Limb (tissue), 2 donors: ENCODE results near the gene PARP1.

Source experiments
- DNase-seq, 2 donors: peaks; one replicate each; pipeline ENCODE4 v3.0.0-alpha.2; 2016; ENCODE audit errors: extremely low spot score in 2 of 2

Gene PARP1

GRCh38 chr1:226407199-226407496 lies 745 bp downstream of the PARP1 start:
- DNase-seq: no peak

GRCh38 chr1:226406401-226406881 lies 1.5 kb downstream of the PARP1 start:
- no peak for DNase-seq

DNA sequence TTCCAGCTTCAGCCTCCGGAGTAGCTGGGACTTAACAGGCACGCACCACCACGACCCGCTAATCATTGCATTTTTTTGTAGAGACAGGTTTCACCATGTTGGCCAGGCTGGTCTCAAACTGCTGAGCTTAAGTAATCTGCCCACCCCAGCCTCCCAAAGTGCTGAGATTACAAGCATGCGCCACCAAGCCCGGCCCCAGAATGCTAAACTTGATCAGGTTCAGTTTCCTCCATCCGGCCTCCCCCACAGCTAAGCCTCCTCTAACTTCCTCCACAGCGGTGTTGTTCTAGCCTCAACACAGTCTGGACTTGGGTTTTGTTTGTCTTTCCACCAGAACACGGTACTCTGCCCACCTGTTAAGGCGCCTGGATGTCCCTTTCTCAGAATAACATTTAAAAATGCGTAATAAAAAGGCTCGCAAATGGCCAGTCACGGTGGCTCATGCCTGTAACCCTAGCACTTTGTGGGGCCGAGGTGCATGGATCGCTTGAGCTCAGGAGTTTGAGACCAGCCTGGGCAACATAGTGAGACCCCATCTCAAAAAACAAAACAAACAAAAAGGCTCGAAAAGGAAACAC lies 2.4 kb downstream of the PARP1 start:
- no peak for DNase-seq

GRCh38 chr1:226404904-226405222 lies 3.0 kb downstream of the PARP1 start:
- no peak for DNase-seq

DNA sequence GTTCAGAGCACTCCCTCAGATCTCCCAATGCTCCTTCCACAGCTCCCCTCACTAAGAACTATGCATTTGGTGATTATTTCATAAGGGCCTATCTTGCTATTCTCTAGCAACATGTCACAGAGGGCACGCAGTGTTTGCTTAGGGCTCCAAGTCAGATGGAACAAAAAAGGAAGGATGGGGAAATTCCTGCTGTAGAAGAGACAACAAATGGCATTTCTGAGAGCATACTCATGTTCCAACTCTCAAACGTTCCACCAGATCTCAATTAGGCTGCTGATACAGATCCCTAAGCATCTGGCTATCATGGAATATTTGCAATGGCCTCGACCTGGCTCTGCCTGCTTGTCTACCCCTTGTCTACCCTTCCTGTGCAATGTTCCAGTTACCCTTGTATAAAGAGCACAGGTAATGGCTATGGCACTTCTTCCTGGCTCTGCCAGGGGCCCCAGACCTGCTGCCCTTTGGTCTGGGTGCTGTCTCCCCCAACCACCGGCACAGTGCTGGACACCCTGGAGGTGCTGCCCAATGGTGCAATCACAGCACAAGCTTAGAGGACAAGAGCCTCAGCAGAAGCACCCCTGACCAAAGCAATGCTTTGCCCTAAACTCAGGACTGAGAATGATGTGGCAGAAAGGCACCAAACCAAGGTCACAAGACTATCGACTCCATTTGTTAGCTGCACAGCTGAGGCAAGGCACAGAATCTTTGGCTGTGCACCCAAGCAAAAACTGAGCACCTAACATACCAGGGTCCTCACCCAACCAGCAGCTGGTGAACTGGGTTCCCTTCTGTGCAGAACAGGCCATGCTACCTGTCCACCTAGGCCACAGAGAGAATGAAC lies 3.6 kb downstream of the PARP1 start:
- no peak for DNase-seq

DNA sequence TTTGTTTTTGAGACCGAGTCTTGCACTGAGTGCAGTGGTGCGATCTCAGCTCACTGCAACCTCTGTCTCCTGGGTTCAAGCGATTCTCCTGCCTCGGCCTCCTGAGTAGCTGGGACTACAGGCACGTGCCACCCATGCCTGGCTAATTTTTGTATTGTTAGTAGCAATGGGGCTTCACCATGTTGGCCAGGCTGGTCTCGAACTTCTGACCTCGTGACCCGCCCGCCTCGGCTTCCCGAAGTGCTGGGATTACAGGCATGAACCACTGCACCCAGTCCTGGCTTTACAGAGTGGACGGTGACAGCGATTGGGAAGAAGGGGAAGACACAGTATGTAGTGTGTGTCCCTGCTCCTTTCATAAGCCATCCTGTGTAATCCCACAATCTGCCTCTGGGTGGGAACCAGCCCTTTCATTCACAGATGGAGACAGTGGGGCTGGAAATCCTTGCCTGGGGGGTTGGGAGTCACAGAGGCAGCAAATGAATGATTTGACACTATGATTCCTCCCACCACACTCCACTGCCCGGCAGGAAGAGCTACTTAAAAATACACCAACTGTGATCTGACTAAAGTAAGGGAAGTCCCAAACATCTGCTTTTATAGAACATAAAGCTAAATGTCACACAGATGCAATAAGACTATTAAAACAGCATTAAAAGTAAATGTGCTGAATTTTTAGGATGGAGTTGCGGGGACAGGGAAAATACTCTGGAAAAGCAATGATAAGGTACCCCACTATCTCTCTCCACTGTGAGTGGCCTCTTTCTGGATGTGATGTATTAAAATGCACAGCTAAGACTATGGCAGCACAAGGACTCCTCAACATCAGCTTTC lies 4.5 kb downstream of the PARP1 start:
- DNase-seq: peak in 1 of 2 donors; percentile 40

DNA sequence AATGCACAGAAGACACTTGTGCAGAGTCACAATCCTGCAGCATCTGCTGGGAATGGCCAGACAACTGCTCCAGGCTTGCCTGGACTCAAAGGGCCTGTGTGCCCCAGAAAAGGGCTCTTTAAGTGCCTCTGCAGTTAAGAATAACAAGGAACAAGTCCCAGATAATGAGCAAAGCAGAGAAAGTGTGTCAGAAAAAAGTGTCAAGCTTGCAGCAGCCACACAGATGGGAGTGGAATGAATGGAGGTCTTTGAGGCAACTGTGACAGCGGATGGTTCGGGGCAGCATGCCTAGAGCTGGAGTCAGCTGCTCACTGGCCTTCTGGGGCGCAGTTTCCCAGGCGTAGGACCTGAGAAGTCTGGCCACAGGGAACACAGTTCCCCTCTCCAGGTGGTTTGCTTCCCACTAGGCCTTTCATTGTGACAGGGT lies 5.1 kb downstream of the PARP1 start:
- no peak for DNase-seq

- no peak for DNase-seq
These were observed 6.3 kb downstream of the PARP1 start for GRCh38 chr1:226401355-226402303.

DNA sequence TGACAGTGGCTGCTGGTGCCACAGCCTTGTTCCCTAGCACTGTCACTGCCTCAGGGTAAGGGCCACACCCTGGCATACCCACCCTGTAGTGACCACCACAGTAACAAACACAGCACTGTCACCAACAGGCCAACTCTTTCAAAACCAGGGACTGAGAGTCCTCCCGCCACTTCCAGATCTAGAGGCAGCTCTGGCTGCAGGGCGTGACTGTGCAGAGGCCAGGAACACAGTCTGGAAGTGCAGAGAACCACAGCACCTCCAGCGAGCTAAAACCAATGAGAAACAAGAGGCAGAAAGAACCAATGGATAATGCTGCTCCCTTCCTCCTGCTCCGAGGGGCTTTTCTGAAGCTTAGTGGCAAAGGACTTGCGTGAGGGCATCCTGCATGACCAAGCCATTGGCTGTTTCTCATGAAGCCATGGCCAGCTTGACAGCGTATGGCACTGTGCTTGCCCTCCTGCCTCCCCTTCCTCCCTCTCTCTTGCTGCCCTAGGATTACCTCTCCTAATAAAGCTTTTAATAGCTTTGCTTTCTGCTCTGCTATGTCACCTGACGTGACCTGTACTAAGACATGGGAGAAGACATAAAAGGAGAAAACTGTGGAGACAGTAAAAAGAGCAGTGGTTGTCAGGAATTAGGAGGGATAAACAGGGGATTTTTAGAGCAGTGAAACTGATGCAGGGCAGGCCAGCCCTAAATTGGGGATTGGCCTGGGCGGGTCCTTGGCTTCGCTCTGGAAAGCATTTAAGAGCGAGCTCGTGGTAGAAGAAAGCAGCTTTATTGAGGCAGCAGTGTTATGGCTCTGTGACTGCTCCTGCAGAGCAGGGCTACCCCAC lies 7.2 kb downstream of the PARP1 start:
- DNase-seq: no peak

DNA sequence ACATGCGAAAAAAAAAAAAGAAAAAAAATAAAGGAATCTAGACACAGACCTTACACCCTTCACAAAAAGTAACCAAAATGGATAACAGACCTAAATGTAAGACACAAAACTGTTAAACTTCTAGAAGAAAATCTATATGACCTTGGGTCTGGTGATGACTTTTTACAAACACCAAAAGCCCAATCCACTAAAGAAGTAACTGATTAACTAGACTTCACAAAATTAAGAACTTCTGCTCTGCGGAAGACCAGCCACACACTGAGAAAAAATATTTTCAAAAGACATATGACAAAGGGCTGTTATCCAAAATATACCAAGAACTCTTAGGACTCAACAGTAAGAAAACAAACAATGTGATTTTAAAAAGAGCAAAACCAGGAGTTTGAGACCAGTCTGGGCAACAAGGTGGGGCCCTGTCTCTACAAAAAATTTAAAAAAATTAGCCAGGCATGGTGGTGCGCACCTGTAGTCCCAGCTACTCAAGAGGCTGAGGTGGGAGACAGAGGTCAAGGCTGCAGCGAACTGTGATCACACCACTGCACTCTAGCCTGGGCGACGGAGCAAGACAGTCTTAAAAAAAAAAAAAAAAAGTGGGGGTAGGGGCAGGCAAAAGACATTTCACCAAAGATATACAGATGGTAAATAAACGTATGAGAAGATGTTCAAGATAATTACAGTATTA lies 9.8 kb downstream of the PARP1 start:
- DNase-seq: no peak

DNA sequence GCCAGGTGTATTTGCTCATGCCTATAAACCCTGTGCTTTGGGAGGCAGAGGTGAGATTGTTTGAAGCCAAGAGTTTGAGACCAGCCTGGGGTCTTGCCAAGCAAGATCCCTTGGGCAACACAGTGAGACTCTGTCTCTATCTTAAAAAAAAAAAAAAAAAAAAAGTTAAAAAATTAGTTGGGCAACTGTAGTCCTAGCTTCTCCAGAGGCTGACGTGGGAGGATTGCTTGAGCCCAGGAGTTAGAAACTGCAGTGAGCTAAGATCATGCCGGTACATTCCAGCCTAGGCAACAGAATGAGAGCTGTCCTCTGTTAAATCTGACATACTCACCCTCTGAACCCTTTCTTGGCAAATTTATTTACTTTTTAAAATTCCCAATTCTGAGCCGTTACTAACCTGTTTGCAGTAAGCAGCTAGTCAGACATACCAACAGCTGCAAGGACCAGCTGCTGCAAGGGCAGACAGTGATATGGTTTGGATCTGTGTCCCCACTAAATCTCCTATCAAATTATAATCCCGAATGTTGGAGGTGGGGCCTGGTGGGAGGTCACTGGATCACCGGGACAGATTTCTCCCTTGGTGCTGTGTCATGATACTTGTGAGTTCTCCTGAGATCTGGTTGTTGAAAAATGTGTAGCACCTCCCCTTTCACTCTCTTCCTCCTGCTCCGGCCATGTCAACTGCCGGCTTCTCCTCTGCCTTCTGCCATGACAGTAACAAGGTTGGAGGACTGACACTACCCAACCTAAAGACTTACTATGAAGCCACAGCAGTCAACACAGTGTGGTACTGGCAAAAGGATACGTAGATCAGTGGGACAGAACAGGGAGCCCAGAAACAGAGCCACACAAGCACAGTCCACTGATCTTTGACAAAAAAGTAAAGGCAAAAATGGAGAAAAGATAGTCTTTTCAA lies 10.6 kb downstream of the PARP1 start:
- DNase-seq: peak in 1 of 2 donors; percentile 18

GRCh38 chr1:226395753-226396152 lies 12.1 kb downstream of the PARP1 start:
- DNase-seq: no peak

DNA sequence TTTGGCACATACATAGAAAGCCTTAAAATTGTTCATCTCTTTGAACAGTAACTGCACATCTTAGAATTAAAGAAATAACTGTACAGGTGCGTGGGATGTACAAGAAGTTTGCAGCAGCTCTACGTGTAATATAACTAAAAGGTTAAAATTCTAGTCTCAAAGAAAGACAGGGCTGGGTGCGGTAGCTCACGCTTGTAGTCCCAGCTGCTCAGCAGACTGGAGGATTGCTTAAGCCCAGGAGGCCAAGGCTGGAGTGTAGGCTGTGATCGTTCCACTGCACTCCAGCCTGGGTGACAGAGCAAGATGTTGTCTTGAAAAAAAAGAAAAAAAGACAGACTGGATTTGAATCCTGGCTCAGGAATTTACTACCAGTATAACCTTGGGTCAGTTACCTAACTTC lies 13.4 kb downstream of the PARP1 start:
- no peak for DNase-seq

- DNase-seq: no peak
These were observed 17.2 kb downstream of the PARP1 start for GRCh38 chr1:226390681-226391080.

DNA sequence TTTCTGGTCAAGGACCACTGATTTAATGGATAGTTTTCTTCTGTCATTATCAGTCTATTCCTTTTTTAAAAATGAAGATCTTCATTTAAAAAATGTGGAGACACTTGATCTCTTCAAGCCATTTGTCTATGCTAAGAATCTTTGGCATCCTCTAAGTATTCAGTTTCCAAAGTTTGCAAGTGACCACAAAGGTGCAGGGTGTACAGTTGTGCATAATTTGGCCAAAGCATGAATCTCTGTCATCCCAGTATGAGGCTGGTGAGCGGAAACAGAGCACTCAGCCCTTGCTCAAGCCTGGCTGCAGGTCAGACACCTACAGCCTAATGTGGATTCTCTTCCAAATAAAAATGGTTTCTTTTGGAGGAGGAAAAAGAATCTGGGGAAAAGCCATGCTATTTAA lies 19.8 kb downstream of the PARP1 start:
- DNase-seq: no peak

- no peak for DNase-seq
These were observed 23.2 kb downstream of the PARP1 start for GRCh38 chr1:226384717-226385116.

GRCh38 chr1:226384040-226384439 lies 23.9 kb downstream of the PARP1 start:
- no peak for DNase-seq

DNA sequence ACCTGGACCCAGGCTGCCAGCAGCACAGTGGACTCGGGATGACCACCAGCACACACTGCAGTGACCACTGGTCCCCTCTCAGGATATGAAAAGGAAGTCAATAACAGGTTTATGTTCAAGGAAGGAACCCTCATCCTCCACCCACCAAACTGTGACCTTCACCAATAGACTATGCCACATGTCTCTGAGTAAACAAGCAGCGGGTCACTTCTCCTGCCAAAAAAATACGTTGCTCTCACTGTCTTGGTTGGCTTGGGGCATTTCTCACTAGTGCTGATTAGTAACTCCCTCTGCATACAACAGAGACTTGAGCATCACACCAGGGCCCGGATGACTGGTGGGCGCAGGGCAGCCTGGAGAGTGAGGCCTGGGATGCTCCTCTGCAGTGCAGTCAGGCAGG lies 25.9 kb downstream of the PARP1 start:
- DNase-seq: no peak
